ENCODE results near the gene ANKRD39. TPM values are rescaled to one million over a fixed set of nuclear protein-coding genes. Genes with fewer than 3 reads are reported as not detected.
A peak's percentile ranks its signal among the peaks of the same experiment; 100 is the strongest.

Gene ANKRD39
- total RNA-seq, 1 experiment from 2014 or later, result 7.7 TPM

- Histone ChIP-seq H3K4me1 (no peaks in the 10 kb centered on the region), H3K9me3 (replicated peaks) (no peaks in the 10 kb centered on the region), H3K36me3 (no peaks in the 10 kb centered on the region), H3K27me3 (no peaks in the 10 kb centered on the region), H3K27ac (no peak overlapping the region), H3K4me3 (no peak overlapping the region)
- no peak for DNase-seq
Observed at GRCh38 chr2:96839875-96840850, 17.7 kb downstream of the ANKRD39 start.

- Histone ChIP-seq H3K27me3 (no peaks in the 10 kb centered on the region), H3K4me1 (no peaks in the 10 kb centered on the region), H3K27ac (no peak overlapping the region), H3K36me3 (no peaks in the 10 kb centered on the region), H3K4me3 (no peak overlapping the region), H3K9me3 (replicated peaks) (no peaks in the 10 kb centered on the region)
- no peak for DNase-seq
Observed at GRCh38 chr2:96839293-96839874, 18.4 kb downstream of the ANKRD39 start.

GRCh38 chr2:96838345-96839292 lies 19.2 kb downstream of the ANKRD39 start:
- H3K9me3 ChIP-seq (replicated peaks), result no peaks in the 10 kb centered on the region
- no peak overlapping the region for H3K4me3 ChIP-seq
- DNase-seq, result no peak
- H3K27me3 ChIP-seq, result no peaks in the 10 kb centered on the region
- H3K4me1 ChIP-seq, result no peaks in the 10 kb centered on the region; the same call in 1 of the 2 replicates
- no peaks in the 10 kb centered on the region for H3K36me3 ChIP-seq
- no peak overlapping the region for H3K27ac ChIP-seq

GRCh38 chr2:96837575-96837974 lies 20.2 kb downstream of the ANKRD39 start:
- H3K4me1 ChIP-seq, result peaks cover 10% of the 10 kb centered on the region; the same call in 1 of the 2 replicates
- H3K9me3 ChIP-seq (replicated peaks), result no peaks in the 10 kb centered on the region
- no peaks in the 10 kb centered on the region for H3K36me3 ChIP-seq
- DNase-seq, result no peak
- no peak overlapping the region for H3K4me3 ChIP-seq
- no peak overlapping the region for H3K27ac ChIP-seq
- no peaks in the 10 kb centered on the region for H3K27me3 ChIP-seq

- Histone ChIP-seq H3K4me1 (peaks cover 14% of the 10 kb centered on the region), H3K4me3 (no peak overlapping the region), H3K9me3 (replicated peaks) (no peaks in the 10 kb centered on the region), H3K27me3 (no peaks in the 10 kb centered on the region), H3K36me3 (no peaks in the 10 kb centered on the region), H3K27ac (no peak overlapping the region)
- no peak for DNase-seq
Observed at GRCh38 chr2:96835830-96836229, 22.0 kb downstream of the ANKRD39 start.

- H3K36me3 ChIP-seq, result 0 out of 2 replicates have a peak, but pooled peaks cover 7% of the 10 kb centered on the region
- DNase-seq, result peak; percentile 77 to 83
- peak overlapping the region; percentile 2; the same call in 1 of the 2 replicates for H3K4me3 ChIP-seq
- H3K9me3 ChIP-seq (replicated peaks), result no peaks in the 10 kb centered on the region
- no peaks in the 10 kb centered on the region for H3K27me3 ChIP-seq
- peak overlapping the region; percentile 26; the same call in 1 of the 2 replicates for H3K27ac ChIP-seq
- peaks cover 14% of the 10 kb centered on the region for H3K4me1 ChIP-seq
Observed at GRCh38 chr2:96832754-96833507, 24.9 kb downstream of the ANKRD39 start.

- Histone ChIP-seq H3K27ac (peak overlapping the region; percentile 26; the same call in 1 of the 2 replicates), H3K4me3 (no peak overlapping the region), H3K4me1 (peaks cover 14% of the 10 kb centered on the region), H3K9me3 (replicated peaks) (no peaks in the 10 kb centered on the region), H3K27me3 (no peaks in the 10 kb centered on the region), H3K36me3 (0 out of 2 replicates have a peak, but pooled peaks cover 10% of the 10 kb centered on the region)
- DNase-seq, result no peak
Observed at GRCh38 chr2:96832408-96832753, 25.4 kb downstream of the ANKRD39 start.

- H3K4me3 ChIP-seq, result no peak overlapping the region
- H3K36me3 ChIP-seq, result 0 out of 2 replicates have a peak, but pooled peaks cover 10% of the 10 kb centered on the region
- no peak for DNase-seq
- no peaks in the 10 kb centered on the region for H3K27me3 ChIP-seq
- H3K27ac ChIP-seq, result no peak overlapping the region
- peaks cover 14% of the 10 kb centered on the region for H3K4me1 ChIP-seq
- no peaks in the 10 kb centered on the region for H3K9me3 ChIP-seq (replicated peaks)
Observed at GRCh38 chr2:96831679-96832078, 26.1 kb downstream of the ANKRD39 start.

- no peak for DNase-seq
- Histone ChIP-seq H3K9me3 (replicated peaks) (no peaks in the 10 kb centered on the region), H3K27me3 (no peaks in the 10 kb centered on the region), H3K27ac (no peak overlapping the region), H3K4me1 (peaks cover 14% of the 10 kb centered on the region), H3K4me3 (no peak overlapping the region), H3K36me3 (0 out of 2 replicates have a peak, but pooled peaks cover 10% of the 10 kb centered on the region)
Observed at GRCh38 chr2:96830044-96830562, 27.7 kb downstream of the ANKRD39 start.

GRCh38 chr2:96828874-96829273 lies 28.9 kb downstream of the ANKRD39 start:
- DNase-seq, result no peak
- Histone ChIP-seq H3K4me3 (no peak overlapping the region), H3K9me3 (replicated peaks) (no peaks in the 10 kb centered on the region), H3K27ac (no peak overlapping the region), H3K36me3 (0 out of 2 replicates have a peak, but pooled peaks cover 10% of the 10 kb centered on the region), H3K4me1 (peaks cover 14% of the 10 kb centered on the region), H3K27me3 (no peaks in the 10 kb centered on the region)

- 0 out of 2 replicates have a peak, but pooled peaks cover 10% of the 10 kb centered on the region for H3K36me3 ChIP-seq
- H3K9me3 ChIP-seq (replicated peaks), result no peaks in the 10 kb centered on the region
- no peak overlapping the region for H3K27ac ChIP-seq
- no peaks in the 10 kb centered on the region for H3K27me3 ChIP-seq
- peaks cover 13% of the 10 kb centered on the region for H3K4me1 ChIP-seq
- no peak overlapping the region for H3K4me3 ChIP-seq
- DNase-seq, result no peak
Observed at GRCh38 chr2:96828436-96828835, 29.4 kb downstream of the ANKRD39 start.

GRCh38 chr2:96826546-96827278 lies 31.1 kb downstream of the ANKRD39 start:
- Histone ChIP-seq H3K27ac (no peak overlapping the region), H3K4me3 (no peak overlapping the region), H3K9me3 (replicated peaks) (no peaks in the 10 kb centered on the region), H3K4me1 (no peaks in the 10 kb centered on the region), H3K27me3 (no peaks in the 10 kb centered on the region), H3K36me3 (0 out of 2 replicates have a peak, but pooled peaks cover 10% of the 10 kb centered on the region)
- no peak for DNase-seq

GRCh38 chr2:96825057-96825456 lies 32.8 kb downstream of the ANKRD39 start:
- DNase-seq, result no peak

More at GRCh38 chr2:96825057-96825456, 32.8 kb downstream of the ANKRD39 start:
- no peak overlapping the region for H3K27ac ChIP-seq
- H3K4me1 ChIP-seq, result no peaks in the 10 kb centered on the region
- 0 out of 2 replicates have a peak, but pooled peaks cover 10% of the 10 kb centered on the region for H3K36me3 ChIP-seq
- H3K27me3 ChIP-seq, result no peaks in the 10 kb centered on the region
- H3K4me3 ChIP-seq, result no peak overlapping the region
- no peaks in the 10 kb centered on the region for H3K9me3 ChIP-seq (replicated peaks)

Measured in SJCRH30 (cell line).